Activated naive CD4-positive, alpha-beta T cell treated with anti-CD3 and anti-CD28 coated beads, Interleukin-2, amount 50 U/mL, for 72 hours (primary cell): ENCODE measurements around the gene SAMD4A. TPM values are rescaled to one million over a fixed set of nuclear protein-coding genes. Genes with fewer than 3 reads are reported as not detected.
A peak's percentile ranks its signal among the peaks of the same experiment; 100 is the strongest.

Source experiments
- ATAC-seq, 2 donors: fragments of 150-1000 bp; cut with Tn5 transposase; 2 replicates each; pipeline ENCODE4 v1.10.0; 2021; ENCODE audit warnings: mild to moderate bottlenecking in 2 of 2, moderate library complexity in 2 of 2
- DNase-seq, 2 donors: peaks; one replicate each; pipeline ENCODE4 v3.0.0; 2021 to 2022; ENCODE audit warnings: low spot score in 2 of 2
- H3K27ac Mint-ChIP-seq, 2 donors: one replicate each; pipeline ENCODE4 v1.8.0; 2022; ENCODE audit warnings: mild to moderate bottlenecking in 2 of 2, mixed read lengths in 2 of 2
- H3K36me3 Mint-ChIP-seq, 2 donors: one replicate each; pipeline ENCODE4 v1.8.0; 2022; ENCODE audit warnings: mixed read lengths in 2 of 2
- H3K9me3 Mint-ChIP-seq, 2 donors: one replicate each; pipeline ENCODE4 v1.8.0; 2022; ENCODE audit warnings: mixed read lengths in 2 of 2
- total RNA-seq, 2 donors: library from RNA; stranded (reverse); gene quantifications; one replicate each; pipeline ENCODE4 v1.2.3, GENCODE V29; 2022

Gene SAMD4A
- total RNA-seq, 2 donors from 2014 or later, result 2.3 to 6.8 TPM

DNA sequence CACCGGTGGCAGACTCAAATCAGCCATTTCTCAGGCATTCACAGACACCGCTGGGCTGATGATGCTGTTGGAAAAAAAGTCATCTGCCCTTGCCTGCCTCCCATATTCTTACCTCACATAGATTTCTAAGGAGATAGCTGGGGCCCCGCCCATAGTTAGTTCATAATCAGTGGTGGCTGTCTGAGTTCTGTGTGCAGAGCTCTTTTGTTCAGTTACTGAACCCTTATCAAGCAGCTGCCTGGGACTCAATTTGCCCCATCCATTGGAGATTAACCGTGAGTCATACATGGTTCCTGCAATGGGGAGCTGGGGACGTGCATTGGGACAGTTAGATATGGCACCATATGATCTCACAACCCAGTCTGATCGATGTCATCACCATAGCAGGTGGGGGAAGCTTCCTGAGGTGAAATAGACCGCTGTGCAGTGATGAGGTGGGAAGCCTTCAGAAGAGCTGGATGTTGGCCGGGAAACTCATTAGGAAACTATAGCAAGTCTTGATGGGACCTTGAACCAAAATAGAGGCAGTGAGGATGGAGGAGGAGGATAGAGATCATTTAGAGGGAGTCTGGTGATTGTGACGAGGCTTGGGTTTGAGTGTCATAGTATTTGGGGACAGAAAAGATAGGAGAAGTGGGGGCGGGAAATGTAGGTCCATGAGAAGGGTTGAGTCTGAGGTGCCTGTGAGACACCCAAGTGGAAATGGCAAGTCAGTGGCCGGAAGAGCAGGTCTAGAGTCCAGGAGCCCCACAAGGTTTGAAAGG is 187.9 kb downstream of the SAMD4A start:
- no peak for ATAC-seq
- Mint-ChIP-seq H3K36me3 (no peaks in the 10 kb centered on the region), H3K9me3 (no peaks in the 10 kb centered on the region), H3K27ac (no peak overlapping the region)
- DNase-seq, result no peak

GRCh38 chr14:54756656-54757392 is 189.9 kb downstream of the SAMD4A start:
- no peak for ATAC-seq
- no peaks in the 10 kb centered on the region for H3K36me3 Mint-ChIP-seq
- H3K27ac Mint-ChIP-seq, result no peak overlapping the region
- no peak for DNase-seq
- no peaks in the 10 kb centered on the region for H3K9me3 Mint-ChIP-seq

GRCh38 chr14:54758041-54758440 is 191.1 kb downstream of the SAMD4A start:
- H3K36me3 Mint-ChIP-seq, result no peaks in the 10 kb centered on the region
- no peaks in the 10 kb centered on the region for H3K9me3 Mint-ChIP-seq
- DNase-seq (no peak), ATAC-seq (no peak)
- H3K27ac Mint-ChIP-seq, result no peak overlapping the region

GRCh38 chr14:54759982-54760585 is 193.2 kb downstream of the SAMD4A start:
- Mint-ChIP-seq H3K27ac (no peak overlapping the region), H3K9me3 (no peaks in the 10 kb centered on the region), H3K36me3 (peaks cover 0 to 7% of the 10 kb centered on the region in 2 donors)
- no peak for ATAC-seq
- no peak for DNase-seq

DNA sequence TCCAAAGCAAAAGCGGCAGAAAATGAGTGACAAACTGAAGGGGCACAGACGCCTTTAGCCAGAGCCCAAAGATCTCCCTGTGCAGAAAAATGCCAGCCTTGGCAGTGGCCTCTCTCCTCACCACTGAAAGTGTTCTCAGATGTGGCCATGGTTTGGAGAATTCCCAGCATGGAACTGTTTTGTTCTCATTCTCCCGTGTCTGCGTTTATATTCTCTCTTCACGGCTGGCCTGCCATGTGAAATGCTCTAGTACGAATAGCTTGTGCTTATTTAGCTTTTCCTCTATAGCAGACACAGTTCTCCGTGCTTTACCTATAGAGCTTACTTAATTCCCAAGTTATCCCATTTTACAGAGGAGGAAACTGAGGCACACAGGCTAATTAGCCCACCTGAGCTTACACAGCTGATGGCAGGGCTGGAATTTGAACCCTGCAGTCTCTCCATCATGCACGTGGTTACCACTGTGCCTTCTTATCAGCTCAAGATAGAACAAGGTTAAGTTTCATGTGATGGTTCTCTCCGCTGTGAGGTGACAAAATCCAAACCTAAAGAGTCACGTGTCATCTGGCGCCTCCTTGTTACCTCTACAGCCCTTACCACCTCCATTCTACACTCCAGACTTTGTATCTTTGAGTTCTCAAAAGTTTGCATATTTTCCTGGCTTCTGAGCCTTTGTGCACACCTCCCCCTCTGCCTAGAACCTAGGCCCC is 194.1 kb downstream of the SAMD4A start:
- ATAC-seq (no peak), DNase-seq (no peak)
- Mint-ChIP-seq H3K9me3 (no peaks in the 10 kb centered on the region), H3K27ac (no peak overlapping the region), H3K36me3 (peaks cover 0 to 9% of the 10 kb centered on the region in 2 donors)

- DNase-seq, result no peak
- ATAC-seq, result no peak
- Mint-ChIP-seq H3K9me3 (no peaks in the 10 kb centered on the region), H3K27ac (no peak overlapping the region), H3K36me3 (peaks cover 0 to 9% of the 10 kb centered on the region in 2 donors)
Observed at GRCh38 chr14:54761835-54762234, 194.9 kb downstream of the SAMD4A start.

GRCh38 chr14:54762296-54762695 is 195.4 kb downstream of the SAMD4A start:
- no peak for ATAC-seq

GRCh38 chr14:54763761-54764160 is 196.8 kb downstream of the SAMD4A start:
- Mint-ChIP-seq H3K9me3 (no peaks in the 10 kb centered on the region), H3K27ac (no peak overlapping the region), H3K36me3 (peaks cover 0 to 9% of the 10 kb centered on the region in 2 donors)
- ATAC-seq, result no peak
- DNase-seq, result no peak

More at GRCh38 chr14:54762296-54762695, 195.4 kb downstream of the SAMD4A start:
- no peaks in the 10 kb centered on the region for H3K9me3 Mint-ChIP-seq
- DNase-seq, result no peak
- H3K36me3 Mint-ChIP-seq, result peaks cover 0 to 9% of the 10 kb centered on the region in 2 donors
- H3K27ac Mint-ChIP-seq, result no peak overlapping the region

- Mint-ChIP-seq H3K9me3 (no peaks in the 10 kb centered on the region), H3K27ac (peak overlapping the region in 1 of 2 donors; percentile 44), H3K36me3 (peaks cover 0 to 9% of the 10 kb centered on the region in 2 donors)
- ATAC-seq (no peak), DNase-seq (no peak)
Observed at GRCh38 chr14:54766276-54767138, 199.6 kb downstream of the SAMD4A start.

DNA sequence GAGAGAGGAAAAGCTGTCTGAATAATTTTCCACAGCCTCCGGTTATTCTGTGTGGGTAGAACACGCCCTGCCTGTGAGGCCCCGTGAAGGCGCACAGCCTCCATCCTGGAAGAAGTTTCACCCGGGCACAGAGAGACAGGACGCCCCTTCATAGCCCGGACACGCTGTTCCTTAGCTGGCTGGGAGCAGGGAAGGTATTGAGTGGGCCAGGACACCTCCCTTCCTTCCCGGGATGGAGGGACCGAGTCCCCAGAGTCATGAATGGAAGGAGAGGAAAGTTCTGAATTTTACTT is 200.2 kb downstream of the SAMD4A start:
- ATAC-seq (no peak), DNase-seq (no peak)
- peaks cover 0 to 9% of the 10 kb centered on the region in 2 donors for H3K36me3 Mint-ChIP-seq
- no peaks in the 10 kb centered on the region for H3K9me3 Mint-ChIP-seq
- peak overlapping the region in 1 of 2 donors; percentile 44 for H3K27ac Mint-ChIP-seq

GRCh38 chr14:54767450-54767849 is 200.5 kb downstream of the SAMD4A start:
- Mint-ChIP-seq H3K9me3 (no peaks in the 10 kb centered on the region), H3K36me3 (peaks cover 0 to 9% of the 10 kb centered on the region in 2 donors), H3K27ac (peak overlapping the region in 1 of 2 donors; percentile 57)
- ATAC-seq (no peak), DNase-seq (no peak)

DNA sequence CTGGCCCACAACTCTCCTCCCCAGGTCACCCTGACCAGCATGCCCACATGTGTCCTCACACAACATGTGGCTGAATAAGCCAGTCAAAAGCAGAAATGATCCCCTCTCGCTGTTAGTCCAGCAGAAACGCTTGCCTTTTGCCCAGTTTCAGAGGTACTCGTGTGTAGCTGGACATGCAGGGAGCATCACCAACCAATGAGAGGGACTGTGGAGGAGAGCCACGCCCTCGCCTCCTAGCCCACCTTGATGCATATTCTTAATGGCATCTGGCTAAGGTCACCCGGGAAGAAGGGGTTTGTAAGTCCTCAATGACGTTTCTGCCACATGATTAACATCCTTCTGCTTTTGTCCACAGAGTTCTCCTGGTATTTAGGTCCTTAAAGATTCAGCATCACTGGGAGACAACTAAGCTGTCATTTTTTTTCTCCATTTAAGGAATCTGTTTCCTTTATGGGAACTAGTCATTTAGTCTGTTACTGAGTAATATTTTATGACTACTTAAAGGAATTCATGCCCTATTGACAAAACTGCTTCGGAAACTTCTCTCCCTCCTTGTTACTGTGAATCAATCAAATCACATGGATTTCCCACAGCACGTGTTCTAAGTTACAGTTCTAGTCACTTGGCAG is 201.7 kb downstream of the SAMD4A start:
- ATAC-seq, result no peak
- Mint-ChIP-seq H3K9me3 (no peaks in the 10 kb centered on the region), H3K36me3 (peaks cover 0 to 9% of the 10 kb centered on the region in 2 donors), H3K27ac (no peak overlapping the region)
- no peak for DNase-seq

GRCh38 chr14:54769951-54770863 is 203.3 kb downstream of the SAMD4A start:
- Mint-ChIP-seq H3K9me3 (no peaks in the 10 kb centered on the region), H3K36me3 (peaks cover 0 to under 1% of the 10 kb centered on the region in 2 donors), H3K27ac (no peak overlapping the region)
- DNase-seq (no peak), ATAC-seq (no peak)

DNA sequence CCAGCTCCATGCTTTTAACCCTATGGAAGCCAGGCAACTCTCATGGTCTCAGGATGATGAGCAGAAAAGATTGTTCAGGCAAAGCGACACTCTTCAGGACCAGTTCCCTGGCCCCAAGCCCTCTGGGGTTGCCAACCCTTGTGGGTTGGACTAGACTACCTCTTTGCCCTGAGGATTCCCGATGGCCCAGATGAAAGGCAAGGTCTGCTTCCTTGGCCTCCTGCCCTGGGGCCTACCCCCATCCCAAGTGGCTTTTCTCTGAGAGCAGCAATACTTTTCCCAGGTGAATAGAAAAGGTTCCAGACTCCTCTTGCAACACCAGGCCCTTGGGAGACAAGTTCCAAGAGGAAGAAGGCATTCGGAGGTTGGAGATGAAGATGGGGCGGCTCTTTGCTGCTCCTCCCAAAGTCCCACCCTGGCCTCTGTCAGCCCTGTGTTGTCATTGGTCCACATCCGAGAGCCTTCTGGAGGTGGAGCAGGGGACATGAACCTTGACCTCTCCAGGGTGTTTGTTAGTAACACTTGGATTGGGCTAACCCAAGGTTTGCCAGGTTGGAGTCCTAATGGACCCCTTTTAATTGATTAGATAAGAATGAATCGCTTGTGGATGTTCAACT is 204.6 kb downstream of the SAMD4A start:
- ATAC-seq (no peak), DNase-seq (no peak)
- H3K36me3 Mint-ChIP-seq, result no peaks in the 10 kb centered on the region
- no peaks in the 10 kb centered on the region for H3K9me3 Mint-ChIP-seq
- no peak overlapping the region for H3K27ac Mint-ChIP-seq
